ENCODE data around the gene RNASET2.
"Not testable (repeated sequence)": the region's sequence is repeated elsewhere in the genome, so short reads cannot be mapped to it uniquely, and the experiment has no call there.

RNASET2 gene

DNA sequence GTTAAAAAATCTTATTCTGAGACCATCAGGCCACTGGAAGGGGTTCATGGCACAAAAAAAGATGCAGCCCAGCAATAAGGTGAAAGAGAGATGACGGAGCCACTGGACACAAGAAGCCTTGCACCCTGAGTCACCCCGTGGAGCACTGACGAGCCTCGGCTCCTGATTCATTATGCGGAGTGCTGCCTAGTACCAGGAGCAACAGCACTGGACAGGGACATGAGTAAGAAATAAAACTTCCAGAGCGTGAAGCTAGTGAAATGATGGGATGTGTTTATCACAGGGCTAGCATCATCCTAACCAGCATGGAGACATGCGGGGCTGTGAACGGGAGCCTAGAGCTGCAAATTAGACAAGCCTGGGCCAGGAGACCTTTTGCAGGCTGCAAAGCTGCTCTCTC, 53.3 kb downstream of the RNASET2 start:
- DNase-seq (ENCODE audit: low read depth in 2 of 2) = no peak

DNA sequence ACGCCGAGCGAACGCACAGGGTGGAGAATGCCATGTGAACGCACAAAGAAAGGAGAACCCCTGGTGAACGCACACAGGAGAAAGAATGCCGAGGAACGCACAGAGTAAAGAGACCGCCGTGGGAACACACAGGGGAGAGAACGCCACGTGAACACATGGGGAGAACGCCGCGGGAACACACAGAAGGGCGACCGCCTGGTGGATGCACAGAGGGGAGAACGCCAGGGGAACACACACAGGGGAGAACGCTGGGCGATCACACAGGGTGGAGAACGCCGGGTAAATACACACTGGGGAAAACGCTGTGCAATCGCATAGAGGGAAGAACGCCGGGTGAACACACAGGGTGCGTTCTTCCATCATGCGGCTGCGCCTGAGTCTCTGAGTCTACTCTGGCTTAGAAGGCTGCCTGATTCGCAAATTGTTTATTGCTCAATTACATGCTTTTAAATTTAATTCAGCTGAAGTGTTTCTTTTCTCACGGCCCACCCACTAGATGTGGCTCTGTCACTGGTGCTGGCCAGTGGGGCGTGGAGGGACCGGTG, 54.1 kb downstream of the RNASET2 start:
- no peak for DNase-seq (ENCODE audit: low read depth in 2 of 2)

DNA sequence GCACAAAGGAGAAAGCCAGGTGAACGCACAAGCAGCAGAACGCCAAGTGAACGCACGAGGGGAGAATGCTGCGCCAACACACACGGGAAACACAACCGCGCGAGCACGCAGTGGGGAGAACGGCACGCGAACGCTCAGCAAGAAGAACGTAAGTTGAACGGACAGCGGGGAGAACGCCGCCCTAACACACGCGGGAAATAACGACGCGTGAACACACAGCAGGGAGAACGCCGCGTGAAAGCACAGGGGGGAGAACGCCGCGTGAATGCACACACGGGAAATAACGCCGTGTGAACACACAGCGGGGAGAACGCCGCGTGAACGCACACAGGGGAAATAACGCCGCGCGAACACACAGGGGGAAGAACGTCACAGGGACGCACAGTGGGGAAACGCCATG, 54.7 kb downstream of the RNASET2 start:
- DNase-seq (ENCODE audit: low read depth in 2 of 2) = no peak

DNA sequence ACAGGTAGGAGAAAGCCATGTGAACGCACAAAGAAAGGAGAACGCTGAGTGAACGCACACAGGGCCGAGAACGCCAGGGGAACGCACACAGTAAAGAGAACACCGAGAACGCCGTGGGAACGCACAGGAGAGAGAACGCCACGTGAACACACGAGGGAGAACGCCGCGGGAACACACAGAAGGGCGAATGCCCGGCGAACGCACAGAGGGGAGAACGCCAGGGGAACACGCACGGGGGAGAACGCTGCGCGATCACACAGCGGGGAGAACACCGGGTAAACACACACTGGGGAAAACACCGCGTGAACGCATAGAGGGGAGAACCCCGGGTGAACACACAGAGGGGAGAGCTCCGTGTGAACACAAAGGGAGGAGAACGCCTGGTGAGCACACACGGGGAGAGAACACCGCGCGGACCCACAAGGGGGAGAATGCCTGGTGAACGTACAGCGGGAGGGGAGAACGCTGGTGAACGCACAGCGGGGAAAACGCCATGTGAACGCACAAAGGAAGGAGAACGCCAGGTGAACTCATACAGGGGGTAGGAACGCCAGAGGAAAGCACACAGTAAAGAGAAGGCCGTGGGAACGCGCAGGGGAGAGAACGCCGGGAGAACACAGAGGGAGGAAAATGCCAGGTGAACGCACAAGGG, 55.3 kb downstream of the RNASET2 start:
- no peak for DNase-seq (ENCODE audit: low read depth in 2 of 2)

DNA sequence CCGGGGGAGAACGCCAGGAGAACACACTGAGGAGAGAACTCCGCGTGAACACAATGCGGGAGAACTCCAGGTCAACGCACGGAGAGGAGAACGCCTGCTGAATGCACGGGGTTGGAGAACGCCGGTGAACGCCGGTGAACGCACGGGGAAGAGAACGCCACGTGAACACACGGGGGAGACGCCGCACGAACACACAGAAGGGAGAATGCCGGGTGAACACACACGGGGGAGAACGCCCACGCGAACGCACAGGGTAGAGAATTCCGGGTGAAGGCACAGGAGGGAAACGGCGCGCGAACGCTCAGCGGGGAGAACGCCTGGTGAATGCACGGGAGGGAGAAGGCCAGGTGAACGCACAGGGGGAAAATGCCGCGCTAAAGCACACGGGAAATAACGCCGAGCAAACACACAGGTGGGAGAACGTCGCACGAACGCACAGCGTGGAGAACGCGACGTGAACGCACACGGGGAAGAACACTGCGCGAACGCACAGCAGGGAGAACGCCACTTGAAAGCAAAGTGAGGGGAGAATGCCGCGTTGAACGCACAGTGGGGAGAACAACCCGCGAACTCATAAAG, 56.1 kb downstream of the RNASET2 start:
- DNase-seq (ENCODE audit: low read depth in 2 of 2) = no peak

DNA sequence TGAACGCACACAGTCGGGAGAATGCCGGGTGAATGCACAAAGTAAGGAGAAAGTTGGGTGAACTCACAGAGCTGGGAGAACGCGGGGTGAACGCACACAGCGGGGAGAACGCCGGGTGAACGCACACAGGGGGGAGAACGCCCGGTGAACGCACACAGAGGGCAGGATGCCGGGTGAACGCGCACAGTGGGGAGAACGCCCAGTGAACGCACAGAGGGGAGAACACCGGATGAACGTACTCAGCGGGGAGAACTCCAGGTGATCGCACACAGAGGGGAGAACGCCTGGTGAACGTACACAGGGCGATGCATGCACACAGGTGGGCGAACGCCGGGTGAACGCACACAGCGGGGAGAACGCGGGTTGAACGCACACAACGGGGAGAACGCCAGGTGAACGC, 57.4 kb downstream of the RNASET2 start:
- DNase-seq (ENCODE audit: low read depth in 2 of 2) = no peak

DNA sequence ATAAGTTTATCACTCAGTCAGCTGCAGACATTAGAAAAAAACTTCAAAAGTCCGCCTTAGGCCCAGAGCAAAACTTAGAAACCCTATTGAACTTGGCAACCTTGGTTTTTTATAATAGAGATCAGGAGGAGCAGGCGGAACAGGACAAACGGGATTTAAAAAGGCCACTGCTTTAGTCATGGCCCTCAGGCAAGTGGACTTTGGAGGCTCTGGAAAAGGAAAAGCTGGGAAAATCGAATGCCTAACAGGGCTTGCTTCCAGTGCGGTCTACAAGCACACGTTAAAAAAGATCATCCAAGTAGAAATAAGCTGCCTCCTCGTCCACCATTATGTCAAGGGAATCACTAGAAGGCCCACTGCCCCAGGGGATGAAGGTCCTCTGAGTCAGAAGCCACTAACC, 61.7 kb downstream of the RNASET2 start:
- DNase-seq (ENCODE audit: low read depth in 2 of 2) = not testable (repeated sequence)

DNA sequence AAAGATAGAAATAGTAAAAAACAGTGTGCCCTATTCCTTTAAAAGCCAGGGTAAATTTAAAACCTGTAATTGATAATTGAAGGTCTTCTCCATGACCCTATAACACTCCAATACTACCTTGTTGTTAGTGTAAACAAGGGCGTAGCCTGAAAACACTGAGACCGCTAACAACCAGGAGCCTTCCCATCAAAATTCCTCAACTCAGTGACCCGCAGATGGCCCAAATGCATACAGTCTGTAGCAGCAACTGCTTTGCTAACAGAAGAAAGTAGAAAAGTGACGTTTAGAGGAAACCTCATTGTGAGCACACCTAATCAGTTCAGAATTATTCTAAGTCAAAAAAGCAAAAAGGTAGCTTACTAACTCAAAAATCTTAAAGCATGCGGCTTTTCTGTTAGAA, 63.9 kb downstream of the RNASET2 start:
- DNase-seq (ENCODE audit: low read depth in 2 of 2) = not testable (repeated sequence)

DNA sequence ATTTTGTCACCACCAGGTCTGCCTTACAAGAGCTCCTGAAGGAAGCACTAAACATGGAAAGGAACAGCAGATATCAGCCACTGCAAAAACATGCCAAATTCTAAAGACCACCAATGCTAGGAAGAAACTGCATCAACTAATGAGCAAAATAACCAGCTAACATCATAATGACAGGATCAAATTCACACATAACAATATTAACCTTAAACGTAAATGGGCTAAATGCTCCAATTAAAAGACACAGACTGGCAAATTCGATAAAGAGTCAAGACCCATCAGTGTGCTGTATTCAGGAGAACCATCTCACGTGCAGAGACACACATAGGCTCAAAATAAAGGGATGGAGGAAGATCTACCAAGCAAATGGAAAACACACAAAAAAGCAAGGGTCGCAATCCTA, 69.6 kb downstream of the RNASET2 start:
- DNase-seq (ENCODE audit: low read depth in 2 of 2) = not testable (repeated sequence)

DNA sequence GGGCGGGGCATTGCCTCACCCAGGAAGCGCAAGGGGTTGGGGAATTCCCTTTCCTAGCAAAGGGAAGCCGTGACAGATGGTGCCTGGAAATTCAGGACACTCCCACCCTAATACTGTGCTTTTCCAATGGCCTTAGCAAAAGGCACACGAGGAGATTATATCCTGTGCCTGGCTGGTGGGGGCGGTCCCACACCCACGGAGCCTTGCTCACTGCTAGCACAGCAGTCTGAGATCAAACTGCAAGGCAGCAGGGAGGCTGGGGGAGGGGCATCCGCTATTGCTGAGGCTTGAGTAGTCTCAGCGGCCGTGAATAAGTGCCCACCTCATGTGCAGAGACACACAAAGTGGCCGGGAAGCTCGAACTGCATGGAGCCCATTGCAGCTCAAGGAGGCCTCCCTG, 71.4 kb downstream of the RNASET2 start:
- DNase-seq (ENCODE audit: low read depth in 2 of 2) = not testable (repeated sequence)

DNA sequence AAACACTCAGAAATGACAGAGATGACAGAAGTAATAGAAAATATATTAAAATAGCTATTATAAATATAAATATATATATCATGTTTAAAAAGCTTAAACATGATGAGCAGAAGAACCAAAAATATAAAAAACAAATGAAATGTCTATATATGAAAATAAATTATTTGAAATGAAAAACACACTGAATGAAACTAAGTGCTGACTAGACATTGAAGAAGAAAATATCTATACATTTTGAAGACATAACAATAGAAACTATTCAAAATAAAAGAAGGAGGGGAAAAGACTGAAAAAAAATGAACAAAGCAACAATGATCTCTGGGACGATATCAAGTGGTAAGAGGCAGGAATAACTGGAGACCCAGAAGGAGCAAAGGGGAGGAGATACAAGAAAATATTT, 76.8 kb downstream of the RNASET2 start:
- no peak for DNase-seq (ENCODE audit: low read depth in 2 of 2)
